Activated T-cell treated with anti-CD3 and anti-CD28 coated beads for 4 hours (primary cell): ENCODE results near the gene ELP5.

Experiments
- DNase-seq: peaks from one replicate; pipeline ENCODE4 v3.0.0-alpha.2; 2020

Gene ELP5

GRCh38 chr17:7258731-7259554, 6.9 kb downstream of the ELP5 start:
- DNase-seq, result no peak

- DNase-seq, result no peak
These were observed 7.5 kb downstream of the ELP5 start for GRCh38 chr17:7259555-7259889.

GRCh38 chr17:7260151-7260550, 8.1 kb downstream of the ELP5 start:
- no peak for DNase-seq

GRCh38 chr17:7260651-7261378, 8.8 kb downstream of the ELP5 start:
- DNase-seq, result no peak

GRCh38 chr17:7261379-7262191, 9.6 kb downstream of the ELP5 start:
- no peak for DNase-seq

- no peak for DNase-seq
These were observed 10.3 kb downstream of the ELP5 start, which contains the start of gene CLDN7 for GRCh38 chr17:7262192-7262934. TSS of gene CLDN7 (minus strand) at chr17:7262478. CDS start at chr17:7262043, 435 bp downstream.

GRCh38 chr17:7262935-7263800, 11.2 kb downstream of the ELP5 start:
- no peak for DNase-seq

- no peak for DNase-seq
These were observed 11.7 kb downstream of the ELP5 start for GRCh38 chr17:7263801-7264078.

- no peak for DNase-seq
These were observed 14.8 kb downstream of the ELP5 start for GRCh38 chr17:7266784-7267183.

- no peak for DNase-seq
These were observed 27.4 kb downstream of the ELP5 start for GRCh38 chr17:7279448-7279847.

- peak; percentile 82 for DNase-seq
These were observed 28.6 kb downstream of the ELP5 start for GRCh38 chr17:7280519-7281073.

GRCh38 chr17:7281074-7281952, 29.3 kb downstream of the ELP5 start, which contains the start of gene SLC2A4:
TSS of gene SLC2A4 (plus strand) at chr17:7281718. CDS start at chr17:7281935, 217 bp downstream.
- peak; percentile 81 for DNase-seq

- no peak for DNase-seq
These were observed 30.1 kb downstream of the ELP5 start for GRCh38 chr17:7281953-7282751.

- DNase-seq, result no peak
These were observed 30.8 kb downstream of the ELP5 start for GRCh38 chr17:7282752-7283321.

GRCh38 chr17:7283471-7284216, 31.6 kb downstream of the ELP5 start:
- no peak for DNase-seq

- no peak for DNase-seq
These were observed 32.9 kb downstream of the ELP5 start for GRCh38 chr17:7284911-7285310.

GRCh38 chr17:7285679-7286078, 33.7 kb downstream of the ELP5 start:
- DNase-seq, result no peak

GRCh38 chr17:7289256-7290032, 37.4 kb downstream of the ELP5 start:
- DNase-seq, result no peak
